ENCODE data around the gene TESK2. TPM values are rescaled to one million over a fixed set of nuclear protein-coding genes. Genes with fewer than 3 reads are reported as not detected.

TESK2 gene
- total and polyA plus RNA-seq, 2 of the 8 experiments (the other 6 are each of a cell fraction or from before 2014, with no cell fraction given), result 10.8 to 12.6 TPM

DNA sequence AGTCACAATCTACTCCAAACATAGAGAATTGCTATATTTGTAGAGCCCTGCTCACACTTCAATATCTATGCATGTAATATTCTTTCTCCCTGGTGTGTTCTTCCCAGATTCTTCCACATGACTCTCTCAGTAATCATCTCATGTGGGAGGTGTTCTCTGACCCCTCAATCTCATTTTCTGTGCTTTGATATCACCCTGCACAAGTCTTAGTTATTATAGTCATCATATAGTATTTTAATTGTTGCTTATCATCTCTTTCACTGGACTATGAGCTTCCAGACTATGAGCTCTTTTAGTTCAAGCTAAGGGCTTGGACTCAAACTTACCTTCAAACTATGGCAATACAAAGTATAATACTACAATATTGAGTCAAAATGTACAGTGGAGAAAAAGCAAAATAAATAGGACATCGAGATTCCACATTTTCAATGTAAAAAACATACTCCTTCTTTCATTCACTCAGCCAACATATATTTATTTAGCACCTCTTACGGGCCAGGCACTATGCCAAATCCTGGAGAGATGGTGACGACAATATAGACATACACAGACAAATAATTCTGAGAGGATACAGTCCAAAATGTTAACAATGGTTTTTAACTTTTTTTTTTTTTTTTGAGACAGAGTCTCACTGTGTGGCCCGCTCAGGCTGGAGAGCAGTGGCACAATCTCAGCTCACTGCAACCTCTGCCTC, 12.7 kb downstream of the TESK2 start (continued):
- TF ChIP-seq TAF1 (IDR thresholded peaks at IDR 0.05; ENCODE audit: low read depth, low read length) (no peak), TBP (IDR thresholded peaks at IDR 0.05; ENCODE audit: low read depth, low read length) (no peak), GABPA (IDR thresholded peaks at IDR 0.05; ENCODE audit: borderline replicate concordance, insufficient read depth, low read length) (no peak), SP1 (IDR thresholded peaks at IDR 0.05; ENCODE audit: low read depth, low read length) (no peak), TCF12 (IDR thresholded peaks at IDR 0.05; ENCODE audit: low read depth, low read length) (no peak), BACH1 (IDR thresholded peaks at IDR 0.05; ENCODE audit: low read length) (no peak), BRCA1 (IDR thresholded peaks at IDR 0.05; ENCODE audit: low read depth, low read length) (no peak)
